HUDEP-2 (cell line): ENCODE results near the gene NFRKB.
A peak's percentile ranks its signal among the peaks of the same experiment; 100 is the strongest.

Experiments used
- DNase-seq, 76 experiments: peaks; one replicate each; lab custom pipeline; 2025; ENCODE audit not compliant: unreplicated experiment in 76 of 76; lab: John Stamatoyannopoulos, UW

The NFRKB gene

GRCh38 chr11:129895126-129896041 lies at the start of gene NFRKB:
Gene NFRKB, minus strand, starts transcription at chr11:129895578. Its CDS starts 2,729 bp downstream, at chr11:129892849.
- DNase-seq = peak in 70 of 76 experiments; percentile 6 to 89 (median 68)

- DNase-seq = no peak
Measured at GRCh38 chr11:129944696-129945095, 49.3 kb upstream of the NFRKB start.

- DNase-seq = no peak
Measured at GRCh38 chr11:129943036-129943435, 47.7 kb upstream of the NFRKB start.

- no peak for DNase-seq
Measured at GRCh38 chr11:129939510-129939909, 44.1 kb upstream of the NFRKB start.

- DNase-seq = no peak
Measured at GRCh38 chr11:129938764-129939163, 43.4 kb upstream of the NFRKB start.

- no peak for DNase-seq
Measured at GRCh38 chr11:129937592-129938238, 42.3 kb upstream of the NFRKB start.

GRCh38 chr11:129935723-129936122 lies 40.3 kb upstream of the NFRKB start:
- DNase-seq = no peak

GRCh38 chr11:129933891-129934290 lies 38.5 kb upstream of the NFRKB start:
- DNase-seq = no peak

GRCh38 chr11:129933262-129933661 lies 37.9 kb upstream of the NFRKB start:
- no peak for DNase-seq

- DNase-seq = no peak
Measured at GRCh38 chr11:129932381-129933067, 37.1 kb upstream of the NFRKB start.

- DNase-seq = no peak
Measured at GRCh38 chr11:129930743-129931142, 35.4 kb upstream of the NFRKB start.

GRCh38 chr11:129930296-129930695 lies 34.9 kb upstream of the NFRKB start:
- no peak for DNase-seq

- no peak for DNase-seq
Measured at GRCh38 chr11:129929721-129930120, 34.3 kb upstream of the NFRKB start.

GRCh38 chr11:129928923-129929692 lies 33.7 kb upstream of the NFRKB start:
- no peak for DNase-seq

GRCh38 chr11:129922674-129923073 lies 27.3 kb upstream of the NFRKB start:
- DNase-seq = no peak

- DNase-seq = no peak
Measured at GRCh38 chr11:129918361-129918760, 23.0 kb upstream of the NFRKB start.

GRCh38 chr11:129917231-129917630 lies 21.9 kb upstream of the NFRKB start:
- DNase-seq = no peak

- no peak for DNase-seq
Measured at GRCh38 chr11:129911298-129911697, 15.9 kb upstream of the NFRKB start.

- no peak for DNase-seq
Measured at GRCh38 chr11:129910360-129910759, 15.0 kb upstream of the NFRKB start.

GRCh38 chr11:129905402-129905801 lies 10.0 kb upstream of the NFRKB start:
- DNase-seq = no peak

GRCh38 chr11:129896062-129896461 lies 684 bp upstream of the NFRKB start:
- peak in 1 of 76 experiments; percentile 19 for DNase-seq
